Upper lobe of left lung (tissue), 4 donors: ENCODE data around the gene SIX5.

Experiments
- POLR2A ChIP-seq, 4 donors: fragments of 450-650 bp; IDR thresholded peaks; one replicate each; pipeline ENCODE4 v1.5.1; 2016 to 2017; ENCODE audit warnings: antibody characterized with exemption in 4 of 4, mild to moderate bottlenecking in 2 of 4
- POLR2AphosphoS5 ChIP-seq, 2 donors: sonication (generic); formaldehyde crosslinking; IDR thresholded peaks; one replicate each; pipeline ENCODE4 v1.5.1; 2017; ENCODE audit warnings: antibody characterized with exemption in 2 of 2
- TF ChIP-seq, protein P1 (sequence below), 6 experiments: fragments of 450-650 bp in 4 of 6; fragments of 200-600 bp in 2 of 6; sonication (generic) in 2 of 6; IDR thresholded peaks; one replicate each; pipeline ENCODE4 v1.5.1; 2016 to 2019; ENCODE audit warnings: antibody characterized with exemption in 6 of 6

DNA sequence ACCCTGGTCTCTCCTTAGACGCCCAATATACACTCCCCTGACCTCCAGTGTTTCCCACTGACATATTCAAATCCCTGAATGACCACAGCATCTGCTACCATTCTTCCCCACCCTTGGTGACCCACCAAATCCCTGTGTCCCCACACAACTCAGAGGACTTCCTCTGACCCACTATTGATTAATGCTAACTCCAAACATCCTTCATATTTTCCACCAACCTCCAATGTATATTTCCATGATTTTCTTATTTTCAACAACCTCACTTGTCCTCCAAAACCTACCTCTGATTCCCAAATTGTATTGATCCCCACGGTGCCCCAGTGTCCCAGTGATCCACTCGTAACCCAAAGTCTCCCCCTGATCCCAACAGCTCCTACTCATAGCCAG lies 24.1 kb upstream of the SIX5 start:
- TF ChIP-seq, protein P1, sequence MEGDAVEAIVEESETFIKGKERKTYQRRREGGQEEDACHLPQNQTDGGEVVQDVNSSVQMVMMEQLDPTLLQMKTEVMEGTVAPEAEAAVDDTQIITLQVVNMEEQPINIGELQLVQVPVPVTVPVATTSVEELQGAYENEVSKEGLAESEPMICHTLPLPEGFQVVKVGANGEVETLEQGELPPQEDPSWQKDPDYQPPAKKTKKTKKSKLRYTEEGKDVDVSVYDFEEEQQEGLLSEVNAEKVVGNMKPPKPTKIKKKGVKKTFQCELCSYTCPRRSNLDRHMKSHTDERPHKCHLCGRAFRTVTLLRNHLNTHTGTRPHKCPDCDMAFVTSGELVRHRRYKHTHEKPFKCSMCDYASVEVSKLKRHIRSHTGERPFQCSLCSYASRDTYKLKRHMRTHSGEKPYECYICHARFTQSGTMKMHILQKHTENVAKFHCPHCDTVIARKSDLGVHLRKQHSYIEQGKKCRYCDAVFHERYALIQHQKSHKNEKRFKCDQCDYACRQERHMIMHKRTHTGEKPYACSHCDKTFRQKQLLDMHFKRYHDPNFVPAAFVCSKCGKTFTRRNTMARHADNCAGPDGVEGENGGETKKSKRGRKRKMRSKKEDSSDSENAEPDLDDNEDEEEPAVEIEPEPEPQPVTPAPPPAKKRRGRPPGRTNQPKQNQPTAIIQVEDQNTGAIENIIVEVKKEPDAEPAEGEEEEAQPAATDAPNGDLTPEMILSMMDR (IDR thresholded peaks at IDR 0.05) = no peak
- TF ChIP-seq POLR2A (IDR thresholded peaks at IDR 0.05) = no peak
- TF ChIP-seq POLR2AphosphoS5 (IDR thresholded peaks at IDR 0.05) = no peak
